ENCODE measurements around the gene NCKIPSD.
A peak's percentile ranks its signal among the peaks of the same experiment; 100 is the strongest.

Gene NCKIPSD

DNA sequence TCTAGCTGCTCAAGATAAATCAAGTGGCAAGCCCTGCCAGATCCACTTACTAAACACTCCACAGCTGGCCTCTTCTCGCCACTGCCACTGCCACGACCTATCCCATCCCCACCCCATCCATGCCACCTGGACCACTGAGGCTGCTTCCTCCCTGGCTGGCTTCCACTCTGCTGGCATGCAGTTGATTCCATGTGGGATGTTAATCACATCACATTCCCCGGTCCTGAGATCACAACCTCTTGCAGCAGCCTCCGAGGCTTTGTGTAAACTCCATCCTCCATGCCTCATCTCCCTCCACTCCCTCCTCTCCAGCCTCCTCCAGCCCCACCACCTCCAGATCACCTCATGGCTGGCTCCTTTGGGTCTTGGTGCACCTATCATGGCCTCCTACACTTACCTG is 7.7 kb downstream of the NCKIPSD start:
- no peak for ATAC-seq

DNA sequence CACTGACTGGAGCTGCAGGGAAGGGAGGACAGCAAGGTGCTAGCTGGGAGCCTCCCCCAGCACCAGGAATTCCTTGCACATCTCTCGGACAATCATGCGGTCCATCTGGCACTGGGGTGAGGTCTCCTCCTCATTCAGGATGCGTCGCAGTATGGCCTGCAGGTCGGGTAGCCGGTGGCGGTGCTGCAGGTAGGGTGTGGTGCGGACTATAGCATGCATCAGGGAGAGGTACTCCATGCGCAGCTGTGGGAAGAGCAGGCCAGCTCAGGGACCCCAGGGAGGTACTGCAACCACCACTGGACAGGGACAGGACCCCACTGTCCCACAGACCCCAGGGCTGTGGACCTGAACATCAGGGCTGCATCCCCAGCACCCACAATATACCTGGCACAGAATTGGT is 11.2 kb downstream of the NCKIPSD start:
- no peak for ATAC-seq

DNA sequence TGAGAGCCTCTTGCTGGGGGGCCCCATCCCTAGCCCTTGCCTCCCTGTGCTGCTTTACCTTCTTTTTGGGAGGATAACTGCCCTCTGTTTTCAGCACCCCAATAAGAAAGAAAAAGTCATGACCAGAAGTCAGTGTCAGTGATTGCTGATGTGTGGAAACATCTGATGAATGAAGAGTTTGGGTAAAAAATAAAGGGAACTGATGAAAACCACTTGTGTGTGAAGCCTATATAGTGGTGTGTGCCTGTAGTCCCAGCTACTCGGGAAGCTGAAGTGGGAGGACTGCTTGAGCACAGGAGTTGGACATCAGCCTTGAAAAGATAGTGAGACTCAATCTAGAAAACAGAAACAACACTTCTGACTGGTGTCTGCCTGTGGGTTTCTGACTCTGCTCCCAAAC is 13.2 kb downstream of the NCKIPSD start:
- no peak for ATAC-seq

DNA sequence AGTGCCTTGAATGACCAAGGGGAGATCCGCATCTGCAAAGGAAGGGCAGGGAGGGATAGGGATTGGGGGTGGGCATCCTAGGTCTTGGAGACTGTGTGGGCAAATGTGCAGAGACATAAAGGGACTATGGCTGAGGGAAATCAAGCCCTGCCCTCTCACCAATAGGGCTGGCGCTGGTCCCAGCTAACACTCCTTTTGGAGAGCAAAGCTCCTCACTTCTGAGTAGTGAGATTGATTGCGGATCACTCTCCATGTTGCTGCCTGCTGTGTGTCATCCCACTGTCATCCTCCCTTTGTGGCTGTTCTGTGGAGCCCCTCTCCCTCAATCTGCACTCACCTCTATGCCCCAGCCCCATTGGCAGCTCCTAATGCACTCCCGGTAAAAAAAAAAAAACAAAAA is 20.8 kb downstream of the NCKIPSD start:
- no peak for ATAC-seq

DNA sequence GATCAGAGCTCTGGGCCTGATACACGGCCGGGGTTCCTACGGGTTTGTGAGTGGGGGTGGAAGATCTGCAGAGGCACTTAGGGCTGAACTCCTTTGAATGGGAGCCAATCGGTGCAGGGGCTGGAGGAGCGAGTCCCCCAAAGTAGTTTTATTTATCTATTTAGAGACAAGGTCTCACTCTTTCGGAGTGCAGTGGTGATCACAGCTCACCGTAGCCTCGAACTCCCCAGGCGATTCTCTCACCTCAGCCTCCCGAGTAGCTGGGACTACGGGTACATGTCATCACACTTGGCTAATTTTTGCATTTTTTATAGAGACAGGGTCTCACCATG is 21.4 kb downstream of the NCKIPSD start:
- no peak for ATAC-seq

DNA sequence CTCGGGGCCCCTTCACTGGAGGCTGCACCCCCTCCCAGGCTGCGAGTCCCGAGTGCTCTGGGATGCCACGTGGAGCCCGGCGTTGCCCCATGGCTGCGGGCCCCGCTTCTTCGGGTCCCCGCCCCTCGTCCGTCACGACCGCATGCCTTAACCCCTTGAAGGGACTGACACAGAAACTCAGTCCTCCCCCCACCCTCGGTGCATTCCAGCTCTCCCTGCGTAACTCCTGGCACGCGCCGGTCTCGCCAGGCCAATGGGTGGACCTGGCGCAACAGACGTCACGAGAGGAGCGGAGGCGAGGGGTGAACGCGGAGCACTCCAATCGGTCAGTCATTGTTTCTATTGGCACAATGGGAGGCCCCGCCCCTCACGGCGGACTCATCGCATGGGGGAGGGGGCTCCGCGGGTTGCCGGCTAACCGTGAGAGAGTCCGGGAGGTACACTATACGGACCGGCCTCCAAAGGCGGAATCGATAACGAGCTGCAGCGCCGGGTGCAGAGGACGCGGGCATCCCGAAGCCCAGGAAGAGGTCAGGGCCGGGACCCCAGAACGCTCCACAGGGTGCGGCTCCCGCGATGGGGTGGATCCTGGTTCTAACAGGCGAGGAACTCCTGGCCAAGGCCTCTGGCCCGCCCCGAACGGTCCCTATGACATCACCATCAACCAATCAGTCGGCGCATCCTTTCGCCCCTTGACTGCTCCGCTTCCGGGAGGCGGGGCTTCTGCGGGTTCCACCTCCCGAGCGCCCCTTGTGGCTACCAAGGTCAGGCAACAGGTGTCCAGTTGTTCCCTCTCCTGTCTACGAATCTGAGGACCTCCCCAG is 22.0 kb downstream of the NCKIPSD start:
- peak; percentile 91 to 92 for ATAC-seq

DNA sequence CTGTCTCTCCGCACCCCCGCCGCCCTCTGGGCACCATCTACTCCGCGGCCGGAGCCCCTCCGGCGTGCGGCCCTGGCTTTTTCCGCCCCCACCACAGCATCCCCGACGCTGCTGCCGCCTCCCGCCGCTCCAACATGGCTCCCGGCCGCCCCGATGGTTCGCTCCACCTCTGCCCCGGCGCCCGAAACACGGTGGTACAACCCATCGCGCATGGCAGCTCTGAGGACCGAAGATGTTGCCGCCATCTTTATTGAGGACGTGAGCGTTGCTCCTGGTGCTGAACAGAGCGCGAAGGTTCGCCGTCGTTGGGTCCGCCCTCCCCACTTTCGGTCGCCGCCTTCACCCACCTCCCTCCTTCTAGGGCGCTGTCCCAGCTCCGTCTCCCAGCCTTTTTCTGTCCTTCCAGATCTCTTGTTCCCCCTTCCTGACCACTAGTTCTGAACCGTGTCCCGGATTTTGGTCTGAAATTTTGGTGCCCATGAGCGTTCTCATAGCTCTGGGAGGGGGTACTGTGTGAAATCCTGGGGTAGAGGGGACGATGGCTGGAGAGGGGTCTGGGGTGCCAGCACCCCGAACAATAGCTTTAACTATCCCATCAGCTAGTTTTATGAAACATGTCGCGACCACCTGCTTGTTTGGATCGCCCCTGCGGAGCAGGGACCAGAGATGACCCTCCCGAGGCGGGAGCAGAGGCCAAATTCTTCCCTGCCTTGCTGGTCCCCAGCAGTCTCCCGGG is 22.8 kb downstream of the NCKIPSD start, which contains the start of gene CELSR3:
CELSR3 (minus strand) TSS at position 134 of the 736 bp plus-strand sequence. CDS start 252 bp downstream, outside the sequence.
- peak; percentile 29 to 41 for ATAC-seq

DNA sequence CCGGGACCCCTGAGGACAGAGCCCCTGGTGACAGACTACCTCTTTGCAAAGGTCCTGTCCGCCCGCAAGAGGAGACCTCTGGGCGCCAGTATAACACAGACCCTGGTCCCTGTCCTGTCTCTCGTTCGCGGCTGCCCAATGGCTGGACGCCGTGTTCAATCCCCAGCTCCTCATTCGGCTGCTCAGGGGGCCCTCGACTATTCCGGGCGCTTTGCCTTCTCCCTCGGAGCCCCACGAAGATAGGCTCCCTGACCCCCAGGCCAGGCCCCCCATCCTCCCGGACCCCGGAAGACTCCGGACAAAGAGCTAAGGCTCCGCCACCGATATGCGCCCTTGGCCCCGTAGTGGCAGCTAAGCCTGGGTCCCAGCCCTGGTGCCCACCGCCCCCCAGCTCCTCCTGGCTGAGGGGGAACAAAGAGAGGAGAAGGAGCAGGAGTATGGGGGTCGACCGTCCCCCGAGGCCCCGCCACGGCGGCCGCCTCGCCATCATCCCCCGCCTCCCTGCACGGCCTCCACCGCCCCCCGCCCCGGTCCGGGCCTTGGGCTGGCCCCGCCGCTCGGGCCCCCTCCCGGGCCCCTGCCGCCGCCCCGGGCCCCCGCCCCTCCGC is 23.5 kb downstream of the NCKIPSD start:
- no peak for ATAC-seq

DNA sequence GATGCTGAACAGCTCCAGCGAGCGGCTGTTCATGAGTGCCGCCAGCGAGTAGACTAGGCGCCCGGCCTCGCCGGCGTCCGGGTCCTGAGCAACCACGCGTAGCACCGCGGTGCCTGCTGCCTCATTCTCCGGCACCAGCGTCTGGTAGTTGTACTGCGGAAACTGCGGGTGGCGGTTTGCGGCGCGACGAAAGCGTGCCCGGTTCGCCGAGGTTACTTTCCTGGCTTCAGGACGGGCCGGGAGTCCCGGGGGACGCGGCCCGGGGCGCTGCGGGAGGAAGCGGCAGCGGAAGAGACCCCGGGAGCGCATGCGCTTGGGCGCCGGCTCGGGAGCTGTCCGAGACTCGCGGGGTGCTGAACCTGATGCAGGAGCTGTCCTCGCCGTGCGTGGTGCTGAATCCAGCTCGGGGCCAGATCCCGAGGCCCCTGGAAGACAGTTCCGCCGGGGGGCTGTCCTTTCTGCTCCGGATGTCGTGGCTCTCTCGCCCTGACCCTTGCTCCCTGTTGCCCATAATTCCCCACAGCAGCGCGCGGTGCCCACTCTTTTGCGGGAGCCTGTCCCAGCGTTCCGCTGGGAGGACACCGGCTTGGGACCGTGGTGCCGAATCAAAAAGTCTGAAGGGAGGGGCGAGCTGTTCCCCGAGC is 24.1 kb downstream of the NCKIPSD start:
- no peak for ATAC-seq

DNA sequence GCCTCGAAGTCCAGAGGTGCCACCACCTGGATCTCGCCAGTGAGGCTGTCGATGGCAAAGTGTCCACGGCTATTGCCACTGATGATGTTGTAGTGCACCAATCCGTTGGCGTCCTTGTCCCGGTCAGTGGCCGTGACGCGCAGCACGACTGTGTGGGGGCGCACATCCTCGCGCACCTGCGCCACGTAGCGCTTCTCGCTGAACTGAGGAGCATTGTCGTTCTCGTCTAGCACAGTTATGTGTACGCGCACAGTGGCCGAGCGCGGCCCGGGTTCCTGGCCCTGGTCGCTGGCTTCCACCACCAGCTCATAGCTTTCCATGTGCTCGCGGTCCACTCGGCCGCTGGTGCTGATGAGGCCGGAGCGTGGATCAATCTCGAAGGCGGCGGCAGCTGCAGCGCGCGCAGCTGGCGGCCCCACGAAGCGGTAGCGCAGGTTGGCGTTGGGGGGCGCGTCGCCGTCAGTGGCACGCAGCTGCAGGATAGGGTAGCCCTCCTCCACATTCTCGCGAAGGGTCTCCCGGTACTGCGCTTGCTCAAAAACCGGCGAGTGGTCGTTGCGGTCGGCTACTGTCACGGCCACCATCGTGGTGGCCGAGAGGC is 24.8 kb downstream of the NCKIPSD start:
- ATAC-seq = no peak

DNA sequence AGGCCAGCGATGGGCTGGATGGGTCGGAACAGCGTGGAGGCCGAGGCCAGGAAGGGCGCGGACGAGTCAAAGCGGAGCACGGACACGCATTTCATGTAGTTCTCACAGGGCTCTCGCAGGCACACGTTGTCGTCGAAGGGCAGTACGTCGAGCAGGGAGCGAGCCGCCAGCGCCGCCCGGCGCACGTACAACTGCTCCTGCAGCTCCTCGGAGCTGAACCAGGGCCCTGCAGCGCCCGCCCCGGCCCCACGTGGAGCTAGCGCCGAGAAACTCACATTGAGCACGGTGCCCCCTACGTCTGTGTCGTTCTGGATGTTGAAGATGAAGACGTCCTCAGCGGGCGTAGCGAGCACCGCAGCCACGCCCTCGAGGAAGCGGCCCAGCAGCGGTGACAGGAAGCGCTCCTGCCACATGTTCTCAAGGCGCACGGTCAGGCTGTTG is 28.9 kb downstream of the NCKIPSD start:
- ATAC-seq = no peak

DNA sequence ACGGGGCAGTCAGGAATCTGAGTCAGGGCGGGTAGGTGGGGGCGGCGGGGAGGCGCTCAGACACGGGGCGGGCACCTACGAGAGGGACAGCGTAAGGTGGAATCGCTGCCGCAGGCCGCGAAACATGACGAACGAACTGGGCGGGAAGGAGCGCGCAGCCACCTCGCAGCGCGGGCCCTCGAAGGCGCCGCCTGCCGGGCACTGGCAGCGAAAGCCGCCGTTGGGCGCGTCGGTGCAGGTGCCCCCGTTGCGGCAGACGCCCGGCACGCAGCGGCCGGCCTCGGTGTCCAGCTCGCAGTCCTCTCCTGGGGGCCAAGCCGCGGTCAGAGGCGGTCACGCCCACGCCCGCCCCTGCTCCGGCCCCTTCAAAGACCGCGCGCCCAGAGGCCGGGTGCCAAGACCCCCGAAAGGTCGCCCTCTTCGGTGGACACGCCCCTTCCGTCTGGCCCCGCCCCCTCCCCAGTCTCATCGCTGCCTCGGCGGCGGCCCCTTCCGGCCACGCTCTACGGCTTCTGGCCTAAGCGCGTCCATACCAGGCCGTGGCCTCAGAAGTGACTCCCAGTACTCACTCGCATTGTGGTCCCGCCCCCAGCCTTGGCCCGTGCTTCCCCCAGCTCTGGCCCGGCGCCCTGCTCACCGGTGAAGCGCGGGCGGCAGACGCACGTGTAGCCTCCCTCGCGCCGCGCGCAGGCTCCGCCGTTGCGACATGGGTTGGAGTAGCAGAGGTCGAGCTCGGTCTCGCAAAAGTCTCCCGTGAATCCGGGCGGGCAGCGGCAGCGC is 29.5 kb downstream of the NCKIPSD start:
- ATAC-seq = peak; percentile 83 to 84

DNA sequence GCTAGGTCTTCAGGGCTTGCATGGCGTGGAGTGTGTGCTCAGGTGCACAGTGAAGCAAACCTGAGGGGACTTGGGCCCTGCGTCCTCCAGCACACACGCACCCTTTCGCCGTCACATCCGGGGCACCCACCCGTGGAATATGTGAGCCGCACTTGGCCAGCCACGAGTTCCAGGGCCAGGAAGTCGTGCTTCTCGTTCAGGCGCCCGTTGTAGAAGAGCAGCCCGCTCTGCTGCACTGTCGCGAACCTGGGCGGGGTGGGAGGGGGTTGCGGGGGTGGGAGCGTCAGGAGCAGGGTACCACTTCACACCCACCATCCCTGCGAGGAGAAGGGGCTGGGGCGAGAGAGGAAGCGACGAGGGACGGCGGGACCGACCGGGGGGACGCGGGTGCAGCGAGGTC is 30.1 kb downstream of the NCKIPSD start:
- ATAC-seq = peak; percentile 33 to 34

DNA sequence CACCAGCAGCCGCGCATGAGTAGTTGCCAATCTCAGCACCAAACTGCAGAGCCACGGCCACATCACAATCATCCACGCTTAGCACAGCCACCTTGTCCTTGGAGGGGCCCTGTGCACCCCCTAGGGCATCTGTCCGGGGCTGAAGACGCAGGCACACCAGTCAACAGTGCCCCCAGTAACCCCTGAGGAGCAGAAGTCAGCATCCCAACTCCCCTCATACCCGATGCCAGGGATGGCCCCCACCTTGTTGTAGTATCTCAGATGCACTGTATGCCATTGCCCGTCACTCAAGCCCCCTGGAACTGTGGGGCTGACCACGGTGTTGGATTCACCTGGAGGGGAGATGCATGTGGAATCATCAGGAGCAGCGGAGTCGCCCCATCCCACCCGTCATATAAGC is 30.7 kb downstream of the NCKIPSD start:
- no peak for ATAC-seq

DNA sequence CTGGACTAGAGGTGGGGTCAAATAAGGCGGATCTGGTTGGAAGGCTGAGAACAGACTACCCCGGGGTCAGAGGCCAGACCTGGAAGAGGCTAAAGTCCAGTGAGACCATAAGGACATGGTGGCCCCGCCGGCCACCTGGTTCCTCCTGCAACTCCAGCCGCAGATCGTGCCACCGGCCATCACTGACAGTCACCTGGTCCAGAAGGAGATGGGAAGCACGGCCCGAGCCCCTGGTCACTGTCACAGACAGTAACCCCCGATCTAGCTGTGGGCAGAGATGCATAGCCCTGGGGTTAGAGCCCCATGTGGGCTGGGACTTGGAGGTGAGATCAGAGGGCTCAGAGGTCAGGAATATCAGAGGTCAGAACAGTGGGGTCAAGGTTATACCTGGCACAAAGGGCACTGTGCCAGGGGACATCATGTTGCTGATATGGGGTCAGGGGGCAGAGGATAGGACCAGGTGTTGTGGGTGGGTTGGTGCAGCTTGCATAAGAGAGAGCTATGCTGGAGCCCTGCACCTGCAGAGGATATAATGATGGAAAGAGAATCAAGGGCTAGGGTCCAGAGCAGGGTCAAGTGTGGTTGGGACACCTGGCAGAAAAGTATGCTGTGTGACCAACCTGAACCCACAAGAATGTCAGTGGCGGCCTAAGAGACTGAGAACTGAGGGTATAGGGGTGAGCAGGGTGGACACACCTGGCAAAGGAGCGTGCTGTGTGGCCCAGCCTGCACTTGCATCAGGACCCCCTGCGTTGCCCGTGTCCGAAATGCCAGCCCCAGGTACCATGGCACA is 32.6 kb downstream of the NCKIPSD start:
- no peak for ATAC-seq

DNA sequence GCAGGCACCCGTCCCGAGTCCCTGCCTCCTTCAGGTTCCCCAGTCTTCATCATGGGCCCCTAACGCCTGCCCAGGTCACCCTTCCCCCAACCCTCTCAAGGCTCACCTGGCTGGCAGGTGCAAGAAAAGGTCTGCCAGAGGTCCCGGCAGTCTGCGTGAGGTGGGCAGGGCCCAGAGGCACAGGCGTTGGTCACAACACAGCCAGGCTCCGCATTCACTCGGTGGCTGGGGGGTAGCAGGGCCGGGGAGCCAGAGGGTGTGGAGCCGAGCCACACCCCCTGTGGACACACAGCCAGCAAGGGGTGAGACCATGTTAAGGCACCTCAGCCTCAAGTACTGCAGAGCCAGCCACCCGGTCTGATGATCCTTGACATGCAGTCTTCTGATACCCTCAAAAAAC is 33.9 kb downstream of the NCKIPSD start:
- ATAC-seq = no peak

DNA sequence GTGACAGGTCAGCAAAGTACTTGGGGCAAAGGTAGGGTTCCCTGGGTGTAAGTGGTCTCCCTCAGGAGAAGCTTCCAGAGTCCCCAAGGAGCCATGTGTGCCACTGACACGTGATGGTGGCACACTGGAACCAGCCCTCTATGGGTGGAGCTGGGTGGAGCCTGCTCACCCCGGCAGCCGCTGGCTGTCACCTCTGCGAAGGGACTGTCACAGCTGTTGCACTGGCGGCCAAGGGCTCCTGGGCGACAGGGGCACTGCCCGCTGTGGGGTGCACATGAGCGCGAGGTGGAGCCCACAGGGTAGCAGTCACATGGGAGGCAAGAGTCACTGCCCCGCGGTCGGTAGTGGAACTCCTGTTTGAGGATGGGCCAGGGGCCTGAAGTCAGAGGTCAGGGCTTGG is 35.0 kb downstream of the NCKIPSD start:
- ATAC-seq = no peak

DNA sequence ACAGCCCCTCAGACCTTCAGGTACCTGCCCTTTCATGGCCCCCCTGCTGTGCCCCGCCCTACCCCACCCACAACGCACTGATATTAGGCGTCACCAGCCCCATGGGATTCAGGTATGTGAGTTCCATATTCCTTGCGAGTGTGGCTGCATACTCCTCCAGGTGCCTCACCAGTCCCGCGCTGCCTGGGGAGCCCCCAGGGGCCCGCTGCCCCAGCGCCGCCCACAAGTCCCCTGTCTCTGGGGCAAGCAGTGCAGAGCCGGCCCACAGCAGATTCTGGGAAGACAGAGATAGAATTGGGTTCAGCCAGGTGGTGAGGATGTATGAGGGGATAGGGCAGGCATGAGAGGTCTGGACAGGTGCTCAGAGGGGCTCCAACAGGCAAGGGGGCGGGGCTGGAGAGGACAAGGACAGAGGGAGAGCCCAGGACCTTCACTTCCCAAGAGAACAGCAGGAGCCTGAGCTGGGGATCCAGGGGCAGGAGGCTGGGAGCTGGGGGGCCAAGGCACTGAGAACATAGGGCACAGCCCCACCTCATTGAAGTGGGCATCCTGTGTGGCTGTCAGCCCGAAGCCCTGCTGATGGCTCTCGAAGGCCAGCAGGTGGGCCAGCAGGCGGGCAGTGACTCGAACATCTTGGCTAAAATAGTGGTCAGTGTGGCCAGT is 37.4 kb downstream of the NCKIPSD start:
- no peak for ATAC-seq

DNA sequence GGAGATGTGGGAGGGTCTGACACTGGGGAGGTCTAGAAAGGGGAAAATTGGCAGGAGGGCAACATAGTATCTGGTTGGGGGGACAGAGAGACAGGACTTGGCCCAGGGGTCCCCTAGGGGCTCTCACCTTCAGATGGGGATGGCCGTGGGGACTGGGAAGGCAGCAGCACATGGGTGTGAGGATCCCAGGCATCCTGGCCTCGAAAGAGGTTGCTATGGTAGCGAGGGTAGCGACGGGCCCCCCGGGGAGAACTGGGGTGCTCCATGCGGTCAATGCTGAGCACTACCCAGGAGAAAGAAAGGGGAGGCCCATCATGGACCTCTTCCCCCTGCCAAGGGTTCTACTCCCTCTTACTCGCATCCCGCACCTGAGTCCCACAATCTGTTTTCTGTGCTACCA is 38.0 kb downstream of the NCKIPSD start:
- no peak for ATAC-seq

All from activated CD4-positive, CD25-positive, alpha-beta regulatory T cell treated with anti-CD3 and anti-CD28 coated beads, Interleukin-2, amount 50 U/mL, for 24 hours (primary cell).